Endothelial cell of umbilical vein (primary cell): Measurements from ENCODE around the gene SEMA5A.

Experiments used
- EZH2 ChIP-seq: IDR thresholded peaks from 2 replicates; pipeline ENCODE4 v1.6.1; 2012; ENCODE audit warnings: borderline replicate concordance, low read depth, mild to moderate bottlenecking, moderate library complexity, low read length, inconsistent platforms; ENCODE audit not compliant: severe bottlenecking
- GATA2 ChIP-seq: IDR thresholded peaks from 2 replicates; pipeline ENCODE4 v1.7.0; 2011; ENCODE audit warnings: low read depth, mild to moderate bottlenecking, moderate library complexity, mixed read lengths, low read length; ENCODE audit not compliant: insufficient read length, insufficient read depth
- POLR2A ChIP-seq: IDR thresholded peaks from 2 replicates; pipeline ENCODE4 v1.6.1; 2012; ENCODE audit warnings: low read depth, mild to moderate bottlenecking, control low read depth, low read length
- POLR2AphosphoS5 ChIP-seq: IDR thresholded peaks from 2 replicates; pipeline ENCODE4 v1.6.1; 2012; ENCODE audit warnings: low read depth, mild to moderate bottlenecking, control low read depth, low read length, moderate library complexity; ENCODE audit not compliant: insufficient read depth
- TF ChIP-seq, protein P1 (sequence below), 2 donors: IDR thresholded peaks; 1 replicate in 1 of 2; 2 replicates in 1 of 2; pipeline ENCODE4 v1.5.1; 2011; ENCODE audit warnings: low read length in 2 of 2, mild to moderate bottlenecking in 2 of 2, moderate library complexity in 2 of 2, control low read depth in 1 of 2, inconsistent platforms in 1 of 2, low read depth in 1 of 2; ENCODE audit not compliant: insufficient read depth in 1 of 2; ENCODE audit errors: extremely low read depth in 1 of 2

DNA sequence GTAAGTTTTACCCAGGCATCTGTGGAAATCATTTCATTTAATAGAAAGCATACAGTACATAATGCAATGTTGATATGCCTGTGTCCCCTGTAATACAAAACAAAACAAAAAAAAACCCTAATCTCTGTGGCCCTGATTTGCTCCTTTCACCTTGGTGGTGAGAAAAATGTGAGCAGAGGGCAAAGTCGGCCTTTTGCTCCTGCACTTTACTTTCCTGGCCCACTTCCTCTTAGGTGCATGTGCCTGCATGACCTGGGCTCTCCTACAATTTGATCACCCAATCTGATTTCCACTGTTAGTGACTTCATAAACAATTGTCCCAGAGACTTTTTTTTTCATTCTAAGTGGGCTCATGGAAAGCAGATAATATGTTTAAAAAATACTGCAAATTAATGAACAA is 424.3 kb downstream of the SEMA5A start:
- TF ChIP-seq, protein P1, sequence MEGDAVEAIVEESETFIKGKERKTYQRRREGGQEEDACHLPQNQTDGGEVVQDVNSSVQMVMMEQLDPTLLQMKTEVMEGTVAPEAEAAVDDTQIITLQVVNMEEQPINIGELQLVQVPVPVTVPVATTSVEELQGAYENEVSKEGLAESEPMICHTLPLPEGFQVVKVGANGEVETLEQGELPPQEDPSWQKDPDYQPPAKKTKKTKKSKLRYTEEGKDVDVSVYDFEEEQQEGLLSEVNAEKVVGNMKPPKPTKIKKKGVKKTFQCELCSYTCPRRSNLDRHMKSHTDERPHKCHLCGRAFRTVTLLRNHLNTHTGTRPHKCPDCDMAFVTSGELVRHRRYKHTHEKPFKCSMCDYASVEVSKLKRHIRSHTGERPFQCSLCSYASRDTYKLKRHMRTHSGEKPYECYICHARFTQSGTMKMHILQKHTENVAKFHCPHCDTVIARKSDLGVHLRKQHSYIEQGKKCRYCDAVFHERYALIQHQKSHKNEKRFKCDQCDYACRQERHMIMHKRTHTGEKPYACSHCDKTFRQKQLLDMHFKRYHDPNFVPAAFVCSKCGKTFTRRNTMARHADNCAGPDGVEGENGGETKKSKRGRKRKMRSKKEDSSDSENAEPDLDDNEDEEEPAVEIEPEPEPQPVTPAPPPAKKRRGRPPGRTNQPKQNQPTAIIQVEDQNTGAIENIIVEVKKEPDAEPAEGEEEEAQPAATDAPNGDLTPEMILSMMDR (IDR thresholded peaks at IDR 0.05; ENCODE audit: extremely low read depth in 1 of 2, insufficient read depth in 1 of 2, low read depth in 1 of 2, low read length in 2 of 2) = no peak
- TF ChIP-seq EZH2 (no peak), POLR2A (no peak), POLR2AphosphoS5 (no peak), GATA2 (no peak)
